ENCODE results near the gene XYLT2.

XYLT2 gene

GRCh38 chr17:50365649-50366393, 19.9 kb downstream of the XYLT2 start:
- peaks cover 32% of the 10 kb centered on the region for H3K79me1 ChIP-seq (replicated peaks; ENCODE audit: low read length, poor library complexity, severe bottlenecking)
- H3K27me3 ChIP-seq (ENCODE audit: control insufficient read depth in 1 of 2, insufficient read depth in 1 of 2, low read length in 2 of 2): no peaks in the 10 kb centered on the region
- WGBS: 96% methylated on average over 14 of the region's 14 CpGs
- no peak overlapping the region for H2BK5ac ChIP-seq (ENCODE audit: low read depth, low read length, poor library complexity, severe bottlenecking)
- H2BK15ac ChIP-seq (ENCODE audit: low read depth, poor library complexity, severe bottlenecking): no peak overlapping the region
- no peak overlapping the region for H2BK120ac ChIP-seq (ENCODE audit: low read depth, low read length)
- no peak for DNase-seq
- H4K91ac ChIP-seq (ENCODE audit: low read length): no peak overlapping the region
- no peak overlapping the region for H3K9ac ChIP-seq (ENCODE audit: low read length)
- H2BK12ac ChIP-seq (ENCODE audit: low read length in 2 of 2): no peak overlapping the region
- H3K4me2 ChIP-seq (ENCODE audit: low read length, poor library complexity, severe bottlenecking): no peak overlapping the region
- no peak overlapping the region for H3K4ac ChIP-seq (ENCODE audit: low read depth in 1 of 2, low read length in 2 of 2)
- H3K36me3 ChIP-seq (ENCODE audit: control insufficient read depth in 1 of 2, insufficient read depth in 2 of 2, low read depth in 1 of 2, low read length in 2 of 2): peaks cover 52 to 68% of the 10 kb centered on the region in 2 experiments
- no peak overlapping the region for H2AFZ ChIP-seq (ENCODE audit: low read depth, low read length)
- no peak overlapping the region for H3K18ac ChIP-seq (ENCODE audit: low read depth in 1 of 2, low read length in 2 of 2)
- H2AK5ac ChIP-seq (ENCODE audit: low read length, severe bottlenecking): no peak overlapping the region
- no peak overlapping the region for H3K4me3 ChIP-seq (ENCODE audit: insufficient read depth in 1 of 2, low read depth in 1 of 2, low read length in 2 of 2)
- H3K9me3 ChIP-seq (ENCODE audit: control insufficient read depth, low read length): no peaks in the 10 kb centered on the region
- H3K23ac ChIP-seq (ENCODE audit: low read length in 2 of 2): no peak overlapping the region
- H3K14ac ChIP-seq (ENCODE audit: low read length in 2 of 2): no peak overlapping the region
- H3K27ac ChIP-seq (ENCODE audit: low read length, poor library complexity, severe bottlenecking): peak overlapping the region; percentile 31
- H4K8ac ChIP-seq (ENCODE audit: low read length): no peak overlapping the region
- peaks cover 37% of the 10 kb centered on the region for H3K4me1 ChIP-seq (ENCODE audit: control insufficient read depth, insufficient read depth, low read depth, low read length)

- no peak overlapping the region for H3K27ac ChIP-seq (ENCODE audit: low read length, poor library complexity, severe bottlenecking)
- H3K4me1 ChIP-seq (ENCODE audit: control insufficient read depth, insufficient read depth, low read depth, low read length): peaks cover 39% of the 10 kb centered on the region
- no peak overlapping the region for H3K4me2 ChIP-seq (ENCODE audit: low read length, poor library complexity, severe bottlenecking)
- no peak overlapping the region for H3K18ac ChIP-seq (ENCODE audit: low read depth in 1 of 2, low read length in 2 of 2)
- no peak overlapping the region for H2BK120ac ChIP-seq (ENCODE audit: low read depth, low read length)
- H2BK15ac ChIP-seq (ENCODE audit: low read depth, poor library complexity, severe bottlenecking): no peak overlapping the region
- no peak overlapping the region for H3K4me3 ChIP-seq (ENCODE audit: insufficient read depth in 1 of 2, low read depth in 1 of 2, low read length in 2 of 2)
- no peak overlapping the region for H3K14ac ChIP-seq (ENCODE audit: low read length in 2 of 2)
- no peaks in the 10 kb centered on the region for H3K9me3 ChIP-seq (ENCODE audit: control insufficient read depth, low read length)
- no peak overlapping the region for H3K4ac ChIP-seq (ENCODE audit: low read depth in 1 of 2, low read length in 2 of 2)
- H2AFZ ChIP-seq (ENCODE audit: low read depth, low read length): no peak overlapping the region
- no peak overlapping the region for H4K8ac ChIP-seq (ENCODE audit: low read length)
- WGBS: 100% methylated on average over 1 of the region's 1 CpG
- no peak overlapping the region for H3K23ac ChIP-seq (ENCODE audit: low read length in 2 of 2)
- H2BK5ac ChIP-seq (ENCODE audit: low read depth, low read length, poor library complexity, severe bottlenecking): no peak overlapping the region
- H3K9ac ChIP-seq (ENCODE audit: low read length): no peak overlapping the region
- H3K27me3 ChIP-seq (ENCODE audit: control insufficient read depth in 1 of 2, insufficient read depth in 1 of 2, low read length in 2 of 2): no peaks in the 10 kb centered on the region
- no peak for DNase-seq
- H2AK5ac ChIP-seq (ENCODE audit: low read length, severe bottlenecking): no peak overlapping the region
- peaks cover 49 to 60% of the 10 kb centered on the region in 2 experiments for H3K36me3 ChIP-seq (ENCODE audit: control insufficient read depth in 1 of 2, insufficient read depth in 2 of 2, low read depth in 1 of 2, low read length in 2 of 2)
- H4K91ac ChIP-seq (ENCODE audit: low read length): no peak overlapping the region
- no peak overlapping the region for H2BK12ac ChIP-seq (ENCODE audit: low read length in 2 of 2)
- peaks cover 37% of the 10 kb centered on the region for H3K79me1 ChIP-seq (replicated peaks; ENCODE audit: low read length, poor library complexity, severe bottlenecking)
Observed at GRCh38 chr17:50367401-50367800, 21.5 kb downstream of the XYLT2 start.

GRCh38 chr17:50370052-50370451, 24.1 kb downstream of the XYLT2 start:
- Histone ChIP-seq H2AK5ac (ENCODE audit: low read length, severe bottlenecking) (no peak overlapping the region), H2BK5ac (ENCODE audit: low read depth, low read length, poor library complexity, severe bottlenecking) (no peak overlapping the region), H3K23ac (ENCODE audit: low read length in 2 of 2) (no peak overlapping the region), H3K9ac (ENCODE audit: low read length) (no peak overlapping the region), H3K18ac (ENCODE audit: low read depth in 1 of 2, low read length in 2 of 2) (no peak overlapping the region), H4K91ac (ENCODE audit: low read length) (no peak overlapping the region), H3K9me3 (ENCODE audit: control insufficient read depth, low read length) (no peaks in the 10 kb centered on the region), H2AFZ (ENCODE audit: low read depth, low read length) (no peak overlapping the region), H2BK12ac (ENCODE audit: low read length in 2 of 2) (no peak overlapping the region), H3K27ac (ENCODE audit: low read length, poor library complexity, severe bottlenecking) (no peak overlapping the region), H3K27me3 (ENCODE audit: control insufficient read depth in 1 of 2, insufficient read depth in 1 of 2, low read length in 2 of 2) (no peaks in the 10 kb centered on the region), H2BK120ac (ENCODE audit: low read depth, low read length) (no peak overlapping the region), H3K4ac (ENCODE audit: low read depth in 1 of 2, low read length in 2 of 2) (no peak overlapping the region), H3K4me3 (ENCODE audit: insufficient read depth in 1 of 2, low read depth in 1 of 2, low read length in 2 of 2) (no peak overlapping the region), H3K4me1 (ENCODE audit: control insufficient read depth, insufficient read depth, low read depth, low read length) (peaks cover 17% of the 10 kb centered on the region), H4K8ac (ENCODE audit: low read length) (no peak overlapping the region), H3K14ac (ENCODE audit: low read length in 2 of 2) (no peak overlapping the region), H3K4me2 (ENCODE audit: low read length, poor library complexity, severe bottlenecking) (no peak overlapping the region), H2BK15ac (ENCODE audit: low read depth, poor library complexity, severe bottlenecking) (no peak overlapping the region), H3K79me1 (replicated peaks; ENCODE audit: low read length, poor library complexity, severe bottlenecking) (peaks cover 39% of the 10 kb centered on the region), H3K36me3 (ENCODE audit: control insufficient read depth in 1 of 2, insufficient read depth in 2 of 2, low read depth in 1 of 2, low read length in 2 of 2) (peaks cover 49 to 56% of the 10 kb centered on the region in 2 experiments)
- no peak for DNase-seq
- WGBS: 100% methylated on average over 4 of the region's 5 CpGs

- H2AK5ac ChIP-seq (ENCODE audit: low read length, severe bottlenecking): peak overlapping the region; percentile 6
- no peak overlapping the region for H3K23ac ChIP-seq (ENCODE audit: low read length in 2 of 2)
- H3K36me3 ChIP-seq (ENCODE audit: control insufficient read depth in 1 of 2, insufficient read depth in 2 of 2, low read depth in 1 of 2, low read length in 2 of 2): peaks cover 37 to 44% of the 10 kb centered on the region in 2 experiments
- H3K27me3 ChIP-seq (ENCODE audit: control insufficient read depth in 1 of 2, insufficient read depth in 1 of 2, low read length in 2 of 2): no peaks in the 10 kb centered on the region
- H3K4ac ChIP-seq (ENCODE audit: low read depth in 1 of 2, low read length in 2 of 2): no peak overlapping the region
- H3K79me1 ChIP-seq (replicated peaks; ENCODE audit: low read length, poor library complexity, severe bottlenecking): peaks cover 37% of the 10 kb centered on the region
- H4K91ac ChIP-seq (ENCODE audit: low read length): no peak overlapping the region
- H3K4me1 ChIP-seq (ENCODE audit: control insufficient read depth, insufficient read depth, low read depth, low read length): peaks cover 7% of the 10 kb centered on the region
- no peak overlapping the region for H3K27ac ChIP-seq (ENCODE audit: low read length, poor library complexity, severe bottlenecking)
- H3K4me2 ChIP-seq (ENCODE audit: low read length, poor library complexity, severe bottlenecking): peak overlapping the region; percentile 4
- H3K18ac ChIP-seq (ENCODE audit: low read depth in 1 of 2, low read length in 2 of 2): peak overlapping the region in 1 of 2 experiments; percentile 25
- H3K9ac ChIP-seq (ENCODE audit: low read length): peak overlapping the region; percentile 95
- no peak for DNase-seq
- 99% methylated on average over 2 of the region's 2 CpGs for WGBS
- H4K8ac ChIP-seq (ENCODE audit: low read length): no peak overlapping the region
- no peak overlapping the region for H2BK5ac ChIP-seq (ENCODE audit: low read depth, low read length, poor library complexity, severe bottlenecking)
- no peak overlapping the region for H2BK120ac ChIP-seq (ENCODE audit: low read depth, low read length)
- no peak overlapping the region for H3K14ac ChIP-seq (ENCODE audit: low read length in 2 of 2)
- H2BK12ac ChIP-seq (ENCODE audit: low read length in 2 of 2): no peak overlapping the region
- peak overlapping the region in 1 of 2 experiments; percentile 90 for H3K4me3 ChIP-seq (ENCODE audit: insufficient read depth in 1 of 2, low read depth in 1 of 2, low read length in 2 of 2)
- no peak overlapping the region for H2AFZ ChIP-seq (ENCODE audit: low read depth, low read length)
- no peak overlapping the region for H2BK15ac ChIP-seq (ENCODE audit: low read depth, poor library complexity, severe bottlenecking)
- no peaks in the 10 kb centered on the region for H3K9me3 ChIP-seq (ENCODE audit: control insufficient read depth, low read length)
Observed at GRCh38 chr17:50371526-50371925, 25.6 kb downstream of the XYLT2 start.

Data from mesenchymal stem cell (in vitro differentiated cells and primary cell).